Endodermal cell (in vitro differentiated cells): ENCODE data around the gene SELENOM. TPM values are rescaled to one million over a fixed set of nuclear protein-coding genes. Genes with fewer than 3 reads are reported as not detected.
A peak's percentile ranks its signal among the peaks of the same experiment; 100 is the strongest.

Experiments used
- DNase-seq: peaks from one replicate; pipeline ENCODE4 v3.0.0-alpha.2; 2017
- H3K27ac ChIP-seq: 2 replicates; pipeline ENCODE4 v1.5.1; 2013; ENCODE audit warnings: mild to moderate bottlenecking, low read depth, low read length, moderate library complexity
- H3K27me3 ChIP-seq: 2 replicates; pipeline ENCODE4 v1.6.1; 2013; ENCODE audit warnings: mild to moderate bottlenecking, low read length, moderate library complexity; ENCODE audit not compliant: insufficient read depth, control insufficient read depth, poor library complexity, severe bottlenecking
- H3K36me3 ChIP-seq: 2 replicates; pipeline ENCODE4 v1.7.0; 2013; ENCODE audit warnings: mild to moderate bottlenecking, low read length, moderate library complexity; ENCODE audit not compliant: control insufficient read depth, insufficient read depth
- H3K4me1 ChIP-seq: one replicate; pipeline ENCODE4 v1.7.0; 2013; ENCODE audit warnings: low read length; ENCODE audit not compliant: control insufficient read depth, insufficient read depth
- H3K4me3 ChIP-seq: 2 replicates; pipeline ENCODE4 v1.5.1; 2013; ENCODE audit warnings: mild to moderate bottlenecking, low read length, moderate library complexity
- H3K9ac ChIP-seq: 2 replicates; pipeline ENCODE4 v1.6.1; 2013; ENCODE audit warnings: mild to moderate bottlenecking, low read length, moderate library complexity; ENCODE audit not compliant: poor library complexity, severe bottlenecking; ENCODE audit errors: extremely low read depth
- H3K9me3 ChIP-seq: 2 replicates; pipeline ENCODE4 v1.6.1; 2013; ENCODE audit warnings: mild to moderate bottlenecking, low read length, moderate library complexity; ENCODE audit not compliant: control insufficient read depth
- H3K27ac Mint-ChIP-seq: 2 replicates; pipeline ENCODE4 v1.8.0; 2020; ENCODE audit warnings: mixed read lengths
- H3K27me3 Mint-ChIP-seq: 2 replicates; pipeline ENCODE4 v1.8.0; 2021; ENCODE audit warnings: mild to moderate bottlenecking, mixed read lengths; ENCODE audit not compliant: insufficient read depth
- H3K36me3 Mint-ChIP-seq: 2 replicates; pipeline ENCODE4 v1.8.0; 2020; ENCODE audit warnings: low read depth, mixed read lengths
- H3K4me1 Mint-ChIP-seq: 2 replicates; pipeline ENCODE4 v1.8.0; 2020; ENCODE audit warnings: mixed read lengths
- H3K4me3 Mint-ChIP-seq: 2 replicates; pipeline ENCODE4 v1.8.0; 2020; ENCODE audit warnings: mild to moderate bottlenecking, moderate library complexity, mixed read lengths
- H3K9me3 Mint-ChIP-seq: 2 replicates; pipeline ENCODE4 v1.8.0; 2020; ENCODE audit warnings: mild to moderate bottlenecking, mixed read lengths
- CTCF ChIP-seq: fragments of 200-600 bp; sonication (generic); conservative IDR thresholded peaks from 2 replicates; pipeline ENCODE4 v1.5.0; 2021; ENCODE audit warnings: antibody characterized with exemption, mild to moderate bottlenecking
- WGBS, 2 experiments: methylation state at CpG; one replicate each; pipeline versions ENCODE4 v1.1.5 to v1.1.7; 2013; ENCODE audit warnings: missing lambda C conversion rate in 2 of 2, mixed read lengths in 1 of 2; ENCODE audit not compliant: insufficient coverage in 1 of 2, insufficient read length in 1 of 2; 5-methylcytosine and 5-hydroxymethylcytosine counted together
- total RNA-seq, 2 donors: library from RNA; stranded (reverse); fragmentation: NEBNext Ultra II Directional in 1 of 2; extraction: Animal tissue kit (Norgen Biotek cat#: 25700) in 1 of 2; gene quantifications; 2 replicates in 1 of 2; 3 replicates in 1 of 2; pipeline ENCODE4 v1.2.1, GENCODE V29; 2021

Gene SELENOM
- total RNA-seq, 2 donors from 2014 or later = 8.0 to 10.4 TPM

- Histone ChIP-seq H3K4me3 (no peak overlapping the region), H3K27ac (no peak overlapping the region), H3K9me3 (no peaks in the 10 kb centered on the region), H3K4me1 (no peaks in the 10 kb centered on the region), H3K36me3 (no peaks in the 10 kb centered on the region), H3K9ac (no peak overlapping the region), H3K27me3 (peaks cover 48% of the 10 kb centered on the region)
- Mint-ChIP-seq H3K27ac (no peak overlapping the region), H3K9me3 (no peaks in the 10 kb centered on the region), H3K36me3 (no peaks in the 10 kb centered on the region), H3K4me1 (no peaks in the 10 kb centered on the region), H3K27me3 (peaks cover 49% of the 10 kb centered on the region), H3K4me3 (no peak overlapping the region)
- no peak for TF ChIP-seq CTCF
- WGBS, 2 experiments = 68 to 70% methylated on average over 3 of the region's 3 CpGs
- DNase-seq = no peak
Observed at GRCh38 chr22:31153357-31153756, 46.0 kb upstream of the SELENOM start.

- no peak overlapping the region for H3K4me3 ChIP-seq
- H3K27ac ChIP-seq = no peak overlapping the region
- peaks cover 9% of the 10 kb centered on the region for H3K9me3 ChIP-seq
- Mint-ChIP-seq H3K9me3 (peaks cover 10% of the 10 kb centered on the region), H3K27ac (no peak overlapping the region), H3K27me3 (peaks cover 34% of the 10 kb centered on the region), H3K36me3 (no peaks in the 10 kb centered on the region), H3K4me3 (no peak overlapping the region), H3K4me1 (no peaks in the 10 kb centered on the region)
- H3K9ac ChIP-seq = no peak overlapping the region
- H3K36me3 ChIP-seq = no peaks in the 10 kb centered on the region
- TF ChIP-seq CTCF = no peak
- 88 to 99% methylated on average over 1 to 2 of the region's 2 CpGs for WGBS, 2 experiments
- H3K27me3 ChIP-seq = peaks cover 33% of the 10 kb centered on the region
- H3K4me1 ChIP-seq = no peaks in the 10 kb centered on the region
- DNase-seq = no peak
Observed at GRCh38 chr22:31151872-31152271, 44.5 kb upstream of the SELENOM start.

- no peak overlapping the region for H3K27ac Mint-ChIP-seq
- no peak overlapping the region for H3K4me3 ChIP-seq
- H3K4me3 Mint-ChIP-seq = no peak overlapping the region
- H3K4me1 ChIP-seq = no peaks in the 10 kb centered on the region
- peaks cover 19% of the 10 kb centered on the region for H3K9me3 Mint-ChIP-seq
- no peak overlapping the region for H3K27ac ChIP-seq
- no peaks in the 10 kb centered on the region for H3K36me3 ChIP-seq
- peaks cover 20% of the 10 kb centered on the region for H3K27me3 ChIP-seq
- 90% methylated on average over 1 of the region's 3 CpGs; no CpG with 5 or more reads in 1 of the 2 experiments for WGBS, 2 experiments
- peaks cover 14% of the 10 kb centered on the region for H3K9me3 ChIP-seq
- H3K36me3 Mint-ChIP-seq = no peaks in the 10 kb centered on the region
- no peak for DNase-seq
- H3K27me3 Mint-ChIP-seq = peaks cover 22% of the 10 kb centered on the region
- H3K4me1 Mint-ChIP-seq = no peaks in the 10 kb centered on the region
- H3K9ac ChIP-seq = no peak overlapping the region
- TF ChIP-seq CTCF = peak; percentile 70
Observed at GRCh38 chr22:31150615-31151014, 43.2 kb upstream of the SELENOM start.
